NCI-H1694 treated with DMSO at 0.1 percent for 48 hours (cell line): ENCODE measurements around the gene FXYD6.

Source experiments
- DNase-seq: peaks from one replicate; lab custom pipeline; 2025; lab: John Stamatoyannopoulos, UW

The FXYD6 gene

DNA sequence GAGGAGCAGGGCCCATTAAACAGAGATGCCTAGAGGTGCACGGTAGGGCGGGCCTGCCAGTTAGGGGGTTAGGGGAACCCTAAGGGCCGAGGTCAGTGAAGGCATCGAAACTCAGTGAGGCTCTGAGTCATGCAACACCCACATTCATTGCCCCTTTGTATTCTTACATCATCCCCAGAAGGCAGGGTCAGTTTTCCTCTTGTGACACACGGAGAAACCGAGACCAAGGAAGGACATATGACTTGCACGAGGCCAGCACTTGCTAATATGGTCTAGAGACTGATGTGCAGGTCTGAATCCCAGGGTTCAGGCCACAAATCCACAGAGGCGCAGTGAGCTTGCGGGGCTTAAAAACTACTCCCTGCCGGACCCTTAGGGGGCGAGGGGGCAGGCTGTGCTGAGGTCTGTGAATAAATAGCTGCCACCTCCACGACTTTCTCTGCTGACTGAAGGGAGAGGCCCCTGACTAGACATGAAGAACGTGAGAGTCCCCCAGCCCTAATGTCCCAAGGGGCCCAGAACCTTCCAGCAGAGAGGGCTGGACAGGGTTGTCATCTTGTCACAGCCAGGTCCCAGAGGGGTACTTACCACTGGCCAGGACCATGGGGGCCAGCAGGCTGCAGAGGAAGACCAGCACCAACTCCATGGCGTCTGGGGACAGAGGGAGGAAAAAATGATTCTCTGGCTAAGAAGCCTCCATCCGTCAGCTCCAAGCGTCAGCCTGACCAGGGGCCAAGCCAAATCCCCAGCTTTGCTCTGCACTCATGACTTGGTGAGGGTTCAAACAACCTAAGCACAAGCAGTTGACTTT, 34.1 kb downstream of the FXYD6 start:
- DNase-seq, result no peak

DNA sequence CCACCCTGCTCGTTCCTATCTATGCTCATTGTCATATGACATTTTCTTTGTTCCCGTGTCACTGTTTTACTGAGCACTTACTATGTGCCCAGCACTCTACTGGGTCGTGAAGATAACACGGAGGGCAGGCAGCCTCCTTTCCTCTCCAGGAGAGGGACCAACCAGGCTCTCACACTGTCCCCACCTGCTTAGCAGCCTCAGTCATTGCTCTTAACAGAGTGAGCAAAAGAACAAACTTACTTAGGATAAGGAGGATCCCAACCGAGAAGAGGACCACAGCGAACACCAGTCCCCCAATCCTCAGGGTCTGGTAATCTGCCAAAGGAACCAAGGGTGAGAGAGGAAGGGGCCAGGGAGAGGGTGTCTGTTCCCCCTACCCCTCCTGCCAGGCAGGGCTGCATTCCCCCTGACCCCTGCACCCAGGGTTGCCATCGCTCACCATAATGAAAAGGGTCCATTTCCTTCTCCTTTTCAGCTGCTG, 34.9 kb downstream of the FXYD6 start:
- DNase-seq, result no peak

DNA sequence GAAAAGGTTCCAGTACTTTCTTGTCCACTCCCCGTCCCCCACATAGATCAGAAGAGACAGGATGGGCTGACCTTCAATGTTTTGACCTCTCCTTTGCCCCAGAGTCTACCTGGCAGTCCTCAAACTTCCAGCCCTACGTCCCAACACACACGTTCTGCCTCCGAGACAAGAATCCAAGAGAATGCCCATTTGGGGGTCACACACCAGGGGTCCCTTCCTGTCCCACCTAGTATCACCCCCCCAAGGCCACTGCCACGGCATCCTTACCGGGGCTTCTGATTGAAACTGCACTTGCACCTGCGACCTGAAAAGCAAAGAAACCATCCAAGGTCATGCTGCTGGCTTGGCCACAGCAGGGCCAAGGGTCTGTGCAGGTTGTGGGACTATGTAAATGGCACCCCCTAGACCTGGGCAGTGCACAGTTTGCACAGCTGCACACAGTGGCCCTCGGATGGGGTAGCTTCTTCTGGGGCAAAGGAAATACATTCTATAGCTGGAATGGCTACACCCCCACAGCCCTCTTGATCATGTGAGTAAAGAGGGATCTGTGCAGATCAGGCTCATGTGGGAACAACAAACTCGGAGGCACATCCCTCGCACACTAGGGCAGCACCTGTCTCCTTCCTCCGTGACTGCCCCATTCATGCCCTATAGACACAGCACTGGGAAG, 35.4 kb downstream of the FXYD6 start:
- no peak for DNase-seq

DNA sequence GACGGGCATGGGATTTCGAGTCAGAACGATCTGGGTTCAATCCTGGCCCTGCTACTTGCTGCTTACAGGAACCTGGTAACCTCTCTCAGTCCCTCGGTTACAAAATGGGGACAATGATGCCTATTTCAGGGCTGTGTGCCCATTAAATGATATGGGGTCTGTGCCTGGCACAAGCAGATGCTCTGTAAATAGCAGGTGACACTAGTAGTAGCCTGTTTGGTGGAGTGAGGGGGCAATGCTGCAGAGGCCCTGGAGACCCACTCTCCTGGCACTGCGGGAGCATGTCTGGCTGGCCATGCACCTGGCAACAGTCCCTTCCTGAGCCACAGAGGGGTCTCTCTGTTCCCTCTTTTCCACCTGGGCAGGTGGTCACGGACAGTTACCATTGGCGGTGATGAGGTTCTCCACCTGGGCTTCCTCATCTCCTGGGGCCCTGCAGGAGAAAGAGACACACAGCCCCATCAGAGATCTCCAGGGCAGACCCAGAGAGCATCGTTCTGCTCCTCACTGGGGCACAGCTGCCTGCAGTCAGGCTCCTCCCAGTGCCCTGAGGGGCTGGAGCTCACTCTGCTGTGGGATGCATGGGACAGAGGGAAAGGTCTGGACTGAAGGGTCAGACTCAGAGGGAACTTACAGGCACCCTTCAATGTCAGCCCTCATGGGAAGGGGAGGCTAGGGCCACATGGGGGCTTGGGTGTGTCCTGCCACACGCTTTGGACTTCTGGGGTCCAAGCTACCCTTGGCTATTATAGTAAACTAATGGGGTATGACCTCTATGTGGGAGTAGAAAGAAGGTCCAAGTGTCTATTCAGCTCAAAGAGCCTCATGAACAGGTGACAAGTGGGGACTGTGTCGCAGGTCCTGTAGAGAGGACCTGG, 36.3 kb downstream of the FXYD6 start:
- DNase-seq, result no peak

DNA sequence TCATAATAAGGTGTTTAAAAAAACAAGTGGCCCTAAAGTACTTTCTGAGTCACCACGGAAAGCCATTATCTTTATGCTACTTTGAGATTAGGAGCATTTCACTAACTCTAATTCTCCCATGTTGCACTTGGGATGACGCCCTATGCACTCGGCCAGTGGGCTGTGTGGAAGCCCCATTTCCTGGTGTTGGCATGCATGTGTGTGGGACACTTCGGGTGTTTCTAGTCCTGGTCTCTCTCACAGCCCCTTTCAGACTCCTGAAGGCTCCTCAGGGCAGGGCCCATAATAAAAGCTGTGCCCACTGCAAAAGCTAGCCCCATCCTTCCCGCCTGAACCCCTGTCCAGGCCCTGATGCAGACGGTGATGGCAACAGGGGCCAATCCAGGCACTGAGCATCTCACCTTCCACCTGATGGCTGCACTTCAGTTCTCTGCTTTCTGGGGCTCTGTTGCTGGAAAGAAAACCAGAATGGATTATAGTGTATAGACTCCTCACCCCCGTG, 37.0 kb downstream of the FXYD6 start:
- no peak for DNase-seq

DNA sequence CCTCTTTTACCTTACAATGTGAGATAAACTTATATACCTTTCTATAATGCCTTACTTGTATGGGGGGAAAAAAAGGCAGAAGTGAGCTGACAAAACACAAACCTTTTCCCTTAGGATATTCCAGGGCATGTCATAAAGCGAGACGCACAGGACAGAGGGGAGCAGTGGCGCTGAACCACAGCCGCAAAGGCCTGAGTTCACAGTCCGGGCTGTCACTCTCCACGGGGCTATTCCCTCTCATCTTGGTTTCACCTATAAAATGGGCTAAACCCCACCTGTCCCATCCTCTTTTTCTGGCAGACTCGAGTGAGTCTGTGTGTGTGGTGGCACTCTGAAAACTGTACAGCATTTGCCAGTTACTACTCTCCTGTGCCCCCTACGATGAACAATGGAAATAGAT, 37.6 kb downstream of the FXYD6 start:
- DNase-seq, result no peak

DNA sequence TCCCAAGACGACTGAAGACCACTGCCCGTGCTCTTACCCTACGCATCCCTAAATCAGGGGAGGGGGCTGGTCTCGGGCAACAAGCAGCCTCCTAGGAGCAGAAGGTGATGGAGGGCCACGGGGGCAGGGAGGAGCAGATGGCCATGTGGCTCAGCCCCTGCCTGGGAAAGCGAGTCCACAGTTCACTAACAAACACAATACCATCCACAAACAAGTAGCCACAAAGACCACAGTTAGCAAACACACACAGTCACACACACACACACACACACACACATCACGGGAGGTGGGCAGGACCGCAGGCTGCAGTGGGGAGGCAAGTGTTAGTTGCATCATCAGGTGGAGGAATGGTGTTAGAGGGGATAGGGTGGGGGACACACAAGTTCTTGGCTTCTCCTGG, 38.7 kb downstream of the FXYD6 start:
- DNase-seq, result no peak

DNA sequence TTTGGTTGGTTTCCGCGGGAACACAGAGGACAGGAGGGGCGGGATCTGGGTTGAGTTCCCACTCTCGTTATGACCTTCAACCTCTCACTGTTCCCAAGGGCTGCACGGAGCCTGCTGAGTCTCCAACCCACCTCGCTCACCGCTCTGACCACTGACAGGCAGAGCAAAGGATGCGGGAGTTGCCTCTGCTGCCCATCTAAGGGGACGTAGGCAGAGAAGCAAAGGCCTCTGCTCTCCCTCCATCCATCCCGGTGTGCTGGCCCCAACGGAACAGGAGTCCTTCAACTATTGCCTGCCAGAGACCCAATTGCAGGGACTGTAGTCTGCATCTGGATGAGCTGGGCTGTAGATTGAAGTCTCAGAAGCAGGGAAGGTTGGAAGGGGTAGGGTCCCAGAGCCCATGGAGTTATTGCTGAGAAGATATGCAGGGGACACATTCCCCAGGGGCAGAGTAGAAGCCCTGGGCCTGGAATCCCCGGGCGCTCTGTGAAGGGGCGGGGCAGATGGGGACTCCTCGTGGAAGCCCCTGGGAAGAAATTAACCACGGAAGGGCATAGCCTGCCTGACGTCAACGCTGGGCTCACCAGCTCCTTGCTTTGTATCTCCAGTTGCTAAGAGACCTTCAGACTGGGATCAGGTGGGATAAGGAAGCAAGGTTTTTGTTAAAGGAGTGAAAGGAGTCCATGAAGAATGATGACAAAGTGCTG, 39.2 kb downstream of the FXYD6 start:
- no peak for DNase-seq

DNA sequence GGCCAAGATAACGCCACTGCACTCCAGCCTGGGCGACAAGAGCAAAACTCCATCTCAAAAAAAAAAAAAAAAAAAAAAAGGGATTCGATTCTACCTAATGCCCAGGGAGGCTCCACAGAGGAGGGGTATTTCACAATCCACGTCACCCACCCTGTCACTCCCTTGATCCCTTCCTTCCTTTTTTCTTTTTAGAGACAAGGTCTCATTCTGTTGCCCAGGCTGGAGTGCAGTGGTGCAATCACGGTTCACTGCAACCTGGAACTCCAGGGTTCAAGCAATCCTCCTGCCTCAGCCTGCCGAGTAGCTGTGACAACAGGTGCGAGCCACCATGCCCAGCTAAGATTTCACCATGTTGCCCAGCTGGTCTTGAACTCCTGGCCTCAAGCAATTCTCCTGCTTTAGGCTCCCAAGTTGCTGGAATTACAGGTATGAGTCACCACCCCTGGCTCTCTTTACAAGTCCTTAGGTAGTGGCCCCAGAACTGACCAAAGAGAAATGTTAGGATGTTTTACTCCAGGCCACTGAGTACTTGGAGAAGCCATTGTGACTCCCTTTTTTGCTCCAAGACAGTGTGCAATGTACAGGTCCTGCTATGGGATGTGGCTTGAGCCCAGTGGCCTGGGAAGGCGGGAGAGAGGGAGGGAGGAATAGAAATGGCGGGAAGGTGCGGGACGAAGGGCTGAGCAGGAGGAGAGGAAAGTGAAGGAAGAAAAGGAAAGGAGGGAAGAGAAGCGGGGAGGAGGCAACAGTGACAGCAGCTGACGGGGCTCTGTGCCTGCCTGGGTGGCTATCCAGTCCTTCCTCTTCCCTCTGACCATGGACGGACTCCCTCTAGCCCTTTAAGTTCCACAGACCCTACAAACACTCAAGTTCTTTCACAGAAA, 40.1 kb downstream of the FXYD6 start:
- no peak for DNase-seq

DNA sequence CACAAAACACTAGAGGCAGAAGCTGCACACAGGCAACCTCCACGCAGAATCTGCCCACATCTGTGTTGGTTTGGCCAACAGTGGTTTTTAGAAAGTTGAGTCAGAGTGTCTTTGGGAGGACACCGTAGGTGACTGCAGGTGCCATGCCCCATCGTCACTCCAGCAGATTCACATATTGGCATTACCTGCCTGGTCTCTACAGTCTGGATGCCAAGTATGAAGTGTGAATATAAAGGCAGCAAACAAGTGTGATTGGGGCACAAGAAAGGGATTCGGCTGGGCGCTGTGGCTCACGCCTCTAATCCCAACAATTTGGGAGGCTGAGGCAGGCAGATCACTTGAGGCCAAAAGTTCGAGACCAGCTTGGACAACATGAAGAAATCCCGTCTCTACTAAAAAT, 40.9 kb downstream of the FXYD6 start:
- no peak for DNase-seq

DNA sequence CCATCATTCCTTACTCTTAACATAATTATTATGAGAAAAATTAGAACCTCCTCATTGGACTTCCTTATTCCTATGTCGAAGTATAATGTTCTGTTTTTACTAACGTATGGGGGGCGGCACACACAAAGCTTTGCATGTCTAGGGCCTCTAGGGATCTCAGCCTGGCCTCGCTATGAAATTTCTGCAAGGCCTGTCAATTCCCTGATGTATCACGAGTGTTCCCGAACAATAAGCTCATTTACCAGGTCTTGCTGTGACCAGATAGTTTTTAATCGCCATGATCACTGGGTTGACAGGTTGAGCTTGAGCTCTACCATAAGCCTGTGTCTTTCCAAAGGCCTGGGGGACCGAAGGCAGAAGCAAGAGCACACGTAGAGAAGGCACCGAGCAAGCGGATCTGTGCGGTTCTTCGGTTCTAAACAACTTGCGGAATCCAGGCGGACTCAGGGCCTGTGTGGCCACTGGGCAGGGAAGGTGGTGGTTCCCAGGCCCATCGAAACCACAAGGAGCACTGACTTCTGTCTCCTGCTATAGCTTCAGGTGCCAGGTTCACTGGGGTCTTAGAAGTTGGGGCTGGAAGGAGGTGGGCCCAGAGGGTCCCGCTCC, 41.5 kb downstream of the FXYD6 start:
- no peak for DNase-seq

DNA sequence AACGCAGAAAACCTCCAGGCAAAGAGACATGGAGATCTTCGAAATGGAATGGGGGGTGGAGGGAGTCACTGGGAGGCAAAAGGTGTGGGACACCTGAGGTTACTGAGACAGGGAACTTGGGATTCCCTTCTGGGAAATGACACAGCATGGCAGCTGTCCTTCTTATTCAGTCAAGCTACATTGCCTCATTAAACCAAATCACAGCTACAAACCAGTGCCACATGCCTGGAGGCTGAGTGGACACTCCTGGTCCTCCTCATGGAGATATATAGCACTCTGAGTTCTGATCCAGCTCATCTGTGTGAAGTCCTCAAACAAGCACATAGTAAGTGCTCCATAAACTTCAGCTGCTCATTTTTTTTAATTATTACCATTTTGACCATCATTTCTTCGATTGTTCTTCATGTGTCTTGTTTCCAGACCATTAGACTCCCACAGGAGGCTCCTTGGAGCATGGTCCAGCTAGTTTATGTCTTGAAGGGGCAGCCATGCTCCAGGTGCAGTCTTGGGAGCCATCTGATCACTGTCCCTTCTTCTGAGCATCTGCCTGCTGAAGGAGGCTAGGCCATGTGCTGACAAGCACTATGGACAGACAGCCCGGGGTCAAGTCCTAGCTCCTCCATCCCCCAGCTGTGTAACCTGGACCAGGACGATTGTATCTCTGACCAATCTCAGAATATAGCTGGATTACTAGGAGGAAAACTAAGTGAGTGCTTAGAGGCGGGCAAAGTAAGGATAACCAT, 42.2 kb downstream of the FXYD6 start:
- DNase-seq, result no peak

DNA sequence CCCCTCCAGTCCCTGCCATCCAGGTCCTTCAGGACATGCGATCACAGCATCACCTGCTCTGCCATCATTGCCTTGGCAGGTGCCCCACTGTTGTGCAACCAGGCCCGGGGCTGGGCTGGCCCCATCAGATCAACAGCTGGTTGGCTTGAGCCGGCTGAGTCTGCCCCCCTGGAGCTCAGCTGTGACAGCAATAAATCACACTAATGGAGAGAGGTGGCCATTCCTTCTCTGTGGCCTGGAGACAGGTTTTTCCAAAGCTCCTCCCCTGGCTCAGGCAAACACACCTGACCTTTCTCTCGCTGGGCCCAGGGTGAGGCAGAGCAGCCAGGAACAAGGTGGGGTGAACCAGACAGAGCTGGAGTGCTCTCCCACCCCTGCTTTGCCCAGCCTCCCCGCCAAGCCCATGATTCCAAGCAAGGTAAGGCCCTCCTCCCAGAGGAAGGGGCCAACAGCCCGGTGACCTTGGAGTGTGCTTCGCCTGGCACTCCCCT, 43.0 kb downstream of the FXYD6 start:
- no peak for DNase-seq

DNA sequence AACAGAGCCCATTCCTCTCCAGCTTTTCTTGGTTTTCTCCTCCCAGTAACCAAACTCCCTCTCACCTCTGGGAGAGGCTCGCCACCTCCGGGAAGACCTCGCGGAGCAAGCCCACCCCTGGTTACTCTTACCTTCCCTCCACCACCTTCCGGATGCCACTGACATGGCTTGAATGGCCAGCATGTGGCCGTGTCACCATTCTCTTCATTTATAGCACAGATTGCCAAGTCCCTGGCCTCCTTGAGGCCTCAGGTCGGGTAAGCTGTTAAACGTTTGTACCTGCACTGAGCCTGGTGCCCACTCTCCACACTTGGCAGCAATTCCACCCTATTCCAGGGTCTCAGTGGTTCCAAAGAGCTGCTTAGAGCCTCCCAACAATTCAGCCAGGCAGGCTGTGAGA, 43.9 kb downstream of the FXYD6 start:
- no peak for DNase-seq

DNA sequence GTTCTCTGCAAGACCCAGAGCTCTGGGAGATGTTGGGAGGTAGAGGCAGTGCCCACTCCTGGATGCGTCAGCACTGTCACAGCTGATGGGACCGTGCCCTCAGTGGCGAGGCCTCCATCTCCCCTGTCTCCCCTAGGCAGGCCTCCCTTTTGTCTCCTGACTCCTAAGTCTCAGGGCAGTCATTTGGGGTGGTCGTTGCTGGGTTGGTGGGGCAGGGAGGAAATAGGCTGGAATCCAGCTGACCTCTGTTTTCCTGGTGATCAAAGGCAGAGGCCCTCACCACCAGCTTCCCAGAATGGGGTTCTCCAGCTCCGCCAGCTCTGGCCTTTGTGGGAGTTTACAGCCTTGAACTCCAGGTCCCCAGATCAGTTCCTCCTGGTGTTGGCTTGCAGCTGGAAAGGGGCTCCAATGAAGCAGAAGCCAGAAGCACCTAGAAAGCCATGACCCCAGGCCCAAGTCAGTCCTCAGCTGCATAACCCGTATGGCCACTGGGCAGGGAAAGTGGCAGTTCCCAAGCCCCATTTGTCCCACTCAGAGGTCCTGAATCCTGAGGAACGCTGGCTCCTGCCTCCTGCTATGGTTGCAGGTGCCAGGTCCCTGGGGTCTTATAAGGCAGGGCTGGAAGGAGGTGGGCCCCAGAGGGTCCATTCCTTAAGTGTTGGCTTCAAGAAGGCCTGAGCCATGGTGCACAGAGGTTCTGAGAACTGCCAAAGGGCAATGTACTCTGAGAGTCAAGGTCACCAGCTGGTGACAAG, 44.6 kb downstream of the FXYD6 start:
- no peak for DNase-seq

DNA sequence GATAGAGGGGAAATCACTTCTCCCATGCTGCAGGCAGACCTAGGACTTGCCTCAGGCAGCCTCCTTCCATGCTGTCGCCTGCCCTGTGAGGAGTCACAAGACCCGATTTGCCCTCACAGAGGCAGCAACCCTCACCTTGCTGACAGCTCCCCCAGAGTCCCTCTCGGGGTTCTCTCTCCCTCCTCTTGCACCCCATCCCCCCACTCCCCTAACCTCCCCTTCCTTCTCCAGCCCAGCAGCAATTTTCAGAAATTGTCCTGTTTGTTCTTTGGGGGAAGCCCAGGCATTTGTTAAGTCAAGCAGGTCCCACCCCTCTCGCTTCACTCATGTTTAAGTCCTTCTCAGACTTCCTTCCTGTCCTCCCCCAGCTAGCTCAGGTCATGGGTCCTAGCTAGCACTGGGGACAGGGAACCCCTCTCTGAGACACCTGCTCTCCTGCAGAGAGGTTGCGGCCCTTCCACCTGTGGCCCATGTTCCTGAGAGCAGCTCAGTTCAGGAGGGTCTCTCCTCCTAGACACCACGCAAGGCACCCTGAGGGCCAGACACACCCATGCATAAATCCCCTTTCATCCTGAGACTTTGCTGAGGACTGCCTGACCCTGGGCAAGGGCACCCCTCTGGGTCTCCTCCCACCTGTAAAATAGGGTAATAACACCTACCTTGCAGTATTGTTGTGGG, 45.6 kb downstream of the FXYD6 start:
- no peak for DNase-seq

DNA sequence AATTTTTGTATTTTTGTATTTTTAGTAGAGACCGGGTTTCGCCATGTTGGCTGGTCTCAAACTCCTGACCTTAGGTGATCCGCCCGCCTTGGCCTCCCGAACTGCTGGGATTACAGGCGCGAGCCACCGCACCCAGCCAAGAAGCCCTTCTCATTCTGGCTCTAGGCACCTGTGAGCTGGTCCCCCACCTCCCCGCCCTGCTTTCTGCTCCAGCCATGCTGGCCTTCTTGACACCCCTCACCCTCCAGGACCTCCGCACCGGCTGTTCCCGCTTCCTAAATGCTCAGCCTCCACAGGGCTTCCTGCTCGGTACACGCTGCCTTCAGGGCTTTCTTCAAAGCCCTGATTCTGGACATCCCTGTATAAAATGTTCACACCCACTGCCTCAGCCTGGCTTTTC, 46.4 kb downstream of the FXYD6 start:
- DNase-seq, result no peak

DNA sequence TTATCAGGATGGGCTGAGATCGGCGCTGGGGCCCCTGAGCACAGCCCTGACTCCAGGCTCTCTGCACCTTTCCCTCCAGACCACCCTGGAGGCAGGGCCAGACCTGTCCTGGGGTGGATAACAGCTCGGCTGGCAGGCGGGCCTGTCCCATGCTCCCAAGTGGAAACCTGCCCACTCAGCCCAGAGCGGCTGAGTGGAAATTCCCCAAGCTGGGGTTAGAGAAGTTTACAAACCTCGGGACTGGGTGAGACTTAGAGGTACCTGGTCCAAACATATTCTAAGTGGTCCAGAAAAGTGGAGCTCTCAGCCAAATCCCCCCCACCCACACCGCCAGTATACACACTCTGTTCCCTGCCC, 47.1 kb downstream of the FXYD6 start:
- no peak for DNase-seq
